T-cell (primary cell): ENCODE data around the gene CFD. TPM values are rescaled to one million over a fixed set of nuclear protein-coding genes. Genes with fewer than 3 reads are reported as not detected.
A peak's percentile ranks its signal among the peaks of the same experiment; 100 is the strongest.

Source experiments
- ATAC-seq, 4 experiments: fragments of 200-7000 bp in 3 of 4; fragments of 150-1000 bp in 1 of 4; cut with Tn5 transposase; replicated peaks in 1 of 4; 1 replicate in 3 of 4; 2 replicates in 1 of 4; pipeline ENCODE4 v1.10.0; 2021; ENCODE audit warnings: moderate library complexity in 3 of 4, mild to moderate bottlenecking in 2 of 4, moderate number of reproducible peaks in 1 of 4
- CTCF ChIA-PET, 2 donors: fragments of 300-600 bp; sonication (Branson Sonifier 250); formaldehyde crosslinking; loops; one replicate each; lab custom pipeline; 2022; ENCODE audit warnings: antibody characterized with exemption in 2 of 2; lab: Charles Lee
- POLR2A ChIA-PET, 2 donors: fragments of 300-600 bp; sonication (Branson Sonifier 250); formaldehyde crosslinking; loops; one replicate each; lab custom pipeline; 2022; ENCODE audit warnings: antibody characterized with exemption in 2 of 2; lab: Charles Lee
- DNase-seq, 35 experiments: peaks; one replicate each; pipeline versions ENCODE4 v3.0.0 to v3.0.0-alpha.2; 2013 to 2023
- H3K27ac ChIP-seq: one replicate; pipeline ENCODE4 v1.5.1; 2013; ENCODE audit warnings: low read length
- H3K27me3 ChIP-seq, 2 experiments: replicated peaks in 1 of 2; 1 replicate in 1 of 2; 2 replicates in 1 of 2; pipeline versions ENCODE4 v1.6.1 to v1.7.0; 2013; ENCODE audit warnings: low read length in 1 of 2, mixed read lengths in 1 of 2; ENCODE audit not compliant: control insufficient read depth in 2 of 2, insufficient read depth in 2 of 2; ENCODE audit errors: extremely low read depth in 1 of 2
- H3K36me3 ChIP-seq, 2 donors: 1 replicate in 1 of 2; 2 replicates in 1 of 2; pipeline versions ENCODE4 v1.6.1 to v1.7.0; 2013; ENCODE audit warnings: low read length in 1 of 2; ENCODE audit not compliant: control insufficient read depth in 2 of 2, insufficient read depth in 1 of 2; ENCODE audit errors: extremely low read depth in 1 of 2
- H3K4me1 ChIP-seq, 2 experiments: 1 replicate in 1 of 2; 2 replicates in 1 of 2; pipeline versions ENCODE4 v1.6.1 to v1.7.0; 2013; ENCODE audit warnings: low read length in 2 of 2, mixed read lengths in 1 of 2; ENCODE audit not compliant: insufficient read depth in 2 of 2, control insufficient read depth in 1 of 2; ENCODE audit errors: extremely low read depth in 1 of 2
- H3K4me3 ChIP-seq, 2 donors: 1 replicate in 1 of 2; 2 replicates in 1 of 2; pipeline versions ENCODE4 v1.5.1 to v1.7.0; 2013; ENCODE audit warnings: mild to moderate bottlenecking in 2 of 2, low read length in 1 of 2, moderate library complexity in 1 of 2; ENCODE audit not compliant: control insufficient read depth in 1 of 2; ENCODE audit errors: extremely low read depth in 1 of 2
- H3K9me3 ChIP-seq: 2 replicates; pipeline ENCODE4 v1.7.0; 2013
- H3K27ac Mint-ChIP-seq, 2 donors: one replicate each; pipeline ENCODE4 v1.8.0; 2020 to 2021; ENCODE audit warnings: mild to moderate bottlenecking in 2 of 2, mixed read lengths in 2 of 2
- H3K27me3 Mint-ChIP-seq, 2 donors: one replicate each; pipeline ENCODE4 v1.8.0; 2021 to 2022; ENCODE audit warnings: mixed read lengths in 2 of 2
- H3K36me3 Mint-ChIP-seq: one replicate; pipeline ENCODE4 v1.8.0; 2021; ENCODE audit warnings: mixed read lengths
- H3K4me1 Mint-ChIP-seq, 3 donors: one replicate each; pipeline ENCODE4 v1.8.0; 2020 to 2022; ENCODE audit warnings: mixed read lengths in 3 of 3, mild to moderate bottlenecking in 1 of 3
- H3K4me3 Mint-ChIP-seq, 3 donors: one replicate each; pipeline ENCODE4 v1.8.0; 2020 to 2022; ENCODE audit warnings: mild to moderate bottlenecking in 3 of 3, mixed read lengths in 3 of 3, moderate library complexity in 3 of 3
- H3K9me3 Mint-ChIP-seq, 3 donors: one replicate each; pipeline ENCODE4 v1.8.0; 2020 to 2022; ENCODE audit warnings: mixed read lengths in 3 of 3
- WGBS: methylation state at CpG from one replicate; pipeline ENCODE4 v1.1.5; 2013; ENCODE audit warnings: missing lambda C conversion rate; ENCODE audit not compliant: insufficient coverage; 5-methylcytosine and 5-hydroxymethylcytosine counted together
- total RNA-seq, 35 experiments: library from RNA in 6 of 35; stranded (reverse) in 6 of 35; fragments of 120-200 nt in 1 of 35; gene quantifications; one replicate each; pipeline versions ENCODE4 v1.2.1 to v1.2.4 and lab custom pipeline; 2013 to 2026

Gene CFD
- total RNA-seq, 5 donors from 2014 or later (not counting 1 experiment from before 2014, with no cell fraction given), result 2.8 to 10.3 (median 5.6) TPM

DNA sequence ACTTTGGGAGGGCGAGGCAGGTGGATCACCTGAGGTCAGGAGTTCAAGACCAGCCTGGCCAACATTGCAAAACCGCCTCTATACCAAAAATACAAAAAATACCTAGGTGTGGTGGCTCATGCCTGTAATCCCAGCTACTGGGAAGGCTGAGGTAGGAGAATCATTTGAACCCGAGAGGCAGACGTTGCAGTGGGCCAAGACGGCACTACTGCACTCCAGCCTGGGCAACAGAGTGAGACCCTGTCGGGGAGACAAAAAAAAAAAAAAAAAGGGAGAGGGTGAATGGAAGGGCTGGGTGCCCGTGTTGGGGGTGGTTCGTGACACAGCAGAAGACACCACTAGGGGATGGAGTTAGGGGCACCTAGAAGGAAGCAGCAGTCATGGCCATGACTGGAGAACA lies 10.8 kb downstream of the CFD start:
- ChIA-PET CTCF (no interaction called here), POLR2A (no interaction called here)
- Mint-ChIP-seq H3K4me3 (peak overlapping the region in 1 of 3 donors; percentile 59), H3K27me3 (no peaks in the 10 kb centered on the region), H3K27ac (peak overlapping the region; percentile 66 to 68), H3K36me3 (peaks cover 11% of the 10 kb centered on the region), H3K4me1 (peaks cover 10 to 18% (median 17%) of the 10 kb centered on the region in 3 donors), H3K9me3 (no peaks in the 10 kb centered on the region)
- H3K4me3 ChIP-seq, result no peak overlapping the region
- 98% methylated on average over 5 of the region's 8 CpGs for WGBS
- ATAC-seq (no peak), DNase-seq (no peak)
- H3K9me3 ChIP-seq, result no peaks in the 10 kb centered on the region
- no peaks in the 10 kb centered on the region for H3K27me3 ChIP-seq
- peaks cover 2 to 28% of the 10 kb centered on the region in 2 experiments for H3K4me1 ChIP-seq
- H3K36me3 ChIP-seq, result peaks cover 4 to 23% of the 10 kb centered on the region in 2 donors
- no peak overlapping the region for H3K27ac ChIP-seq

DNA sequence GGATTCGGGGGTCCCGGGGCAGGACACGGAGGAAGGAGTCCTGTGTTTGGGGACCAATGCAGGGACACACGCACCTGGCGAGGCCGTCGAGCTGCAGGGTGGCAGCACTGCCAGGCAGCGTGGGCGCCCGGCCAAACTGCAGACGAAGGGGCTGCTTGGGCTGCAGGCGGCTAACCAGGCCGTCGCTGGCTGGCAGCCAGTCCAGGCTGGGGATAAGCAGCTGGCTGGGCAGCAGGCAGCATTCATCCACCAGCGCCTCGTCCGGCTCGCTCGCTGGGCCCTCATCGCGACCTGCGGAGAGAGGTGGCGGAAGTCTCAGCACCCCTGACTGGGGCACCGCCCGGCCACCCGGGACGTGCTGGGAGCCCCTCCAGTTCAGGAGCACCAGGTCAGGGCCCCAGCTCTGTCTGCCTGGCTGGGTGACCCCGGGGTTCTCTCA lies 11.5 kb downstream of the CFD start:
- WGBS, result 98% methylated on average over 28 of the region's 28 CpGs
- ATAC-seq (no peak), DNase-seq (no peak)
- Histone ChIP-seq H3K27ac (no peak overlapping the region), H3K4me3 (no peak overlapping the region), H3K27me3 (no peaks in the 10 kb centered on the region), H3K9me3 (no peaks in the 10 kb centered on the region), H3K4me1 (peaks cover 2 to 33% of the 10 kb centered on the region in 2 experiments), H3K36me3 (peaks cover 9 to 23% of the 10 kb centered on the region in 2 donors)
- H3K9me3 Mint-ChIP-seq, result no peaks in the 10 kb centered on the region
- H3K4me1 Mint-ChIP-seq, result peaks cover 10 to 18% (median 17%) of the 10 kb centered on the region in 3 donors
- CTCF ChIA-PET, result no interaction called here
- H3K4me3 Mint-ChIP-seq, result peak overlapping the region in 1 of 3 donors; percentile 59
- H3K27ac Mint-ChIP-seq, result no peak overlapping the region
- POLR2A ChIA-PET, result no interaction called here
- no peaks in the 10 kb centered on the region for H3K27me3 Mint-ChIP-seq
- peaks cover 11% of the 10 kb centered on the region for H3K36me3 Mint-ChIP-seq

DNA sequence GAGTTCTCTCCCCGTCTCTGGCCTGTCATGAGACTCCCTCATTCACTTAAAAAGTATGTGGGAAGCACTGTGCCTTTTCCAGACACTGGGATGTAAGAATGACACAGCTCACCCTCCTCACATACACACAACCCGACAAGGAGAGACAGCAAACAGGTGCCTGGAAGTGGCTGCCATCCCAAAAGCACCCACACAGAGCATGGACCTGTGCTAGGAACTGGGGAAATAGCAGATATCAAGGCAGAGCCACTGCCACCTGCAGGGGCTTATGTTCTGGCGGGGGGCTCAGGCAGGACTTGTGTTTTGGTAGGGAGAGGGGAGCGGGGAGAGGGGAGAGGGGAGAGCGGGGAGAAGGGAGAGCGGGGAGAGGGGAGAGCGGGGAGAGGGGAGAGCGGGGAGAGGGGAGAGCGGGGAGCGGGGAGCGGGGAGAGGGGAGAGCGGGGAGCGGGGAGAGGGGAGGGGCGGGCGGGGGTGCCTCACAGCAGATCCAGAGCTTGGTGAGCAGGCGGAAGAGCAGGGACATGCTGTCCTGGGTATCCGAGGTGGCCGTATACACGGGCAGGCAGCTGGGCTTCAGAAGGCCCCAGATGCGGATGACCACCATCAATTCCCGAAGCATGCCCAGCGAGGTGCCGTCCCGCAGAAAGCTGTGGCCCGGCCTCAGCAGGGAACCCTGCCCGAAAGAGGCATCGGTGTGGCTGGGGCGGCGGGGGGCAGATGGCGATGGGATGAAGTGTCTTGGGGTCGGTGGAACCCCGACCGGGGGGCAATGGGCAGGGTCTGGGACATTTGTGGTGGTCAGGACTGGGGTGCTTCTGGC lies 12.2 kb downstream of the CFD start:
- Histone ChIP-seq H3K4me1 (peaks cover 2 to 33% of the 10 kb centered on the region in 2 experiments), H3K4me3 (no peak overlapping the region), H3K27ac (peak overlapping the region; percentile 65), H3K27me3 (no peaks in the 10 kb centered on the region), H3K9me3 (no peaks in the 10 kb centered on the region), H3K36me3 (peaks cover 12 to 23% of the 10 kb centered on the region in 2 donors)
- ChIA-PET POLR2A (interaction anchor here in 1 of 2 donors (0.7 kb wide), 1 partner anchor 39 kb away, joined by 5 read pairs; no protein-coding TSS in a partner anchor), CTCF (interaction anchor here in 1 of 2 donors (1.0 kb wide), 1 partner anchor 8 kb away, joined by 8 read pairs; no protein-coding TSS in a partner anchor)
- Mint-ChIP-seq H3K27me3 (no peaks in the 10 kb centered on the region), H3K4me3 (peak overlapping the region; percentile 71 to 79 (median 79)), H3K27ac (peak overlapping the region; percentile 90 to 92), H3K36me3 (peaks cover 16% of the 10 kb centered on the region), H3K4me1 (peaks cover 10 to 18% (median 17%) of the 10 kb centered on the region in 3 donors), H3K9me3 (no peaks in the 10 kb centered on the region)
- 94% methylated on average over 18 of the region's 33 CpGs for WGBS
- peak in 2 of 4 experiments; percentile 0 to 7 for ATAC-seq
- peak in 6 of 35 experiments; percentile 15 to 62 (median 36) for DNase-seq

DNA sequence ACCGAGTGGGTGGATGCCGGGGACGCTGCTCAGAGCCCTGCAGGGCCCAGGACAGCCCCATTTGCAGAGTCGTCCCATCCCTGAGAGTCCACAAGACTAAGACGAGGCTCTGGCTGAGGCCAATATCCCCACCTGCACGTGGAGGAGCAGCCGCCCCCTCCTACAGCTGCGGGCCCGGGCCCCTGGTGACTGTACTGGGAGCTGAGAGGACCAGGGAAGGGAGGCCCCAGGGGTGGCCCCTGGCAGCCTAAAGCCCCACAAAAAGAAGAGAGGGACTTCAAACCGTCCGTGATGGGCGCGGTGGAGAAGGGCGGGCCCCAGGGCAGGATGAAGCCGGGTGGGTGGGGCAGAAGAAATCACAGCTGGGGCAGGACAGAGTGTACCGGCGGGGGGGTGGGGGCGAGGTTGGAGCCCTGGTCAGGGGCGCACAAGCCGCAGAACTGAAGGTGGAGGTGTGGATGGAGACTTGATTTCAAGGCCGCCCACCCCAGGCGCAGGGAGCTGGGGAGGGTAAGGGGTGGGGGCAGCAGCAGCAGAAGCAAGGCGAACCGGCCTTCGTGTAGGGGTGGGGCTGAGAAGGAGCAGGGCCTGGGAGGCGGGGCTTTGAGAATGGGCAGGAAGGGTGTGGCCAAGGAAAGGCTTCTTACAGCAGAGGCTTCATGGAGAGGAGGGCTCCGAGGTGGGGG lies 12.9 kb downstream of the CFD start:
- H3K36me3 Mint-ChIP-seq, result peaks cover 14% of the 10 kb centered on the region
- 43% methylated on average over 15 of the region's 27 CpGs for WGBS
- DNase-seq (peak; percentile 70 to 92 (median 84)), ATAC-seq (peak; percentile 79 to 83 (median 81))
- H3K27me3 ChIP-seq, result no peaks in the 10 kb centered on the region
- peak overlapping the region; percentile 89 to 92 for H3K27ac Mint-ChIP-seq
- peak overlapping the region; percentile 71 to 79 (median 79) for H3K4me3 Mint-ChIP-seq
- no peaks in the 10 kb centered on the region for H3K27me3 Mint-ChIP-seq
- CTCF ChIA-PET, result interaction anchor here in 1 of 2 donors (1.0 to 1.5 kb wide), 2 partner anchors 9 to 21 kb away, joined by 5 to 8 read pairs; partner anchors contain the start of genes MED16 and RNU6-9
- H3K9me3 Mint-ChIP-seq, result no peaks in the 10 kb centered on the region
- peaks cover 12 to 27% of the 10 kb centered on the region in 2 donors for H3K36me3 ChIP-seq
- POLR2A ChIA-PET, result interaction anchor here in 1 of 2 donors (0.7 kb wide), 1 partner anchor 38 kb away, joined by 5 read pairs; no protein-coding TSS in a partner anchor
- H3K4me1 ChIP-seq, result peaks cover 2 to 33% of the 10 kb centered on the region in 2 experiments
- peaks cover 10 to 17% (median 16%) of the 10 kb centered on the region in 3 donors for H3K4me1 Mint-ChIP-seq
- H3K27ac ChIP-seq, result peak overlapping the region; percentile 65
- no peaks in the 10 kb centered on the region for H3K9me3 ChIP-seq
- H3K4me3 ChIP-seq, result peak overlapping the region in 1 of 2 donors; percentile 31

DNA sequence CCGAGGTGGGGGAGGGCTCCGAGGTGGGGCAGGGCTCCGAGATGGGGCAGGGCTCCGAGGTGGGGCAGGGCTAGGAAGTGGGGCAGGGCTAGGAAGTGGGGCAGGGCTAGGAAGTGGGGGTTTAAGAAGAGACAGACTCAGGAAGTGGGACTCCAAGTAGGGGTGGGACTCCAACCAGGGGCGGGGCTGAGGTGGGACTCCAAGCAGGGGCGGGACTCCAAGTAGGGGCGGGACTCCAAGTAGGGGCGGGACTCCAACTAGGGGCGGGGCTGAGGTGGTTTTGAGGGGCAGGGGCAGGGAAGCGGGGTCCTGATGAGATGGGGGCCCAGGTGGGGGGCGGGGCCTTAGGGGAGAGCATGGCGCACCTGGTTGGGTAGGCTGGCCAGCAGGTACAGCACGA lies 13.6 kb downstream of the CFD start:
- peaks cover 12 to 22% of the 10 kb centered on the region in 2 donors for H3K36me3 ChIP-seq
- POLR2A ChIA-PET, result no interaction called here
- H3K27me3 ChIP-seq, result no peaks in the 10 kb centered on the region
- H3K36me3 Mint-ChIP-seq, result peaks cover 12% of the 10 kb centered on the region
- peaks cover 10 to 15% (median 14%) of the 10 kb centered on the region in 3 donors for H3K4me1 Mint-ChIP-seq
- no peak overlapping the region for H3K4me3 ChIP-seq
- H3K9me3 ChIP-seq, result no peaks in the 10 kb centered on the region
- H3K4me3 Mint-ChIP-seq, result peak overlapping the region in 1 of 3 donors; percentile 79
- ATAC-seq, result peak; percentile 74 to 86 (median 82)
- no peak overlapping the region for H3K27ac ChIP-seq
- H3K9me3 Mint-ChIP-seq, result no peaks in the 10 kb centered on the region
- WGBS, result 37% methylated on average over 6 of the region's 13 CpGs
- CTCF ChIA-PET, result interaction anchor here in 1 of 2 donors (1.0 to 1.5 kb wide), 2 partner anchors 9 to 20 kb away, joined by 5 to 8 read pairs; partner anchors contain the start of genes MED16 and RNU6-9
- peak overlapping the region in 1 of 2 donors; percentile 65 for H3K27ac Mint-ChIP-seq
- peak; percentile 59 to 92 (median 80) for DNase-seq
- H3K27me3 Mint-ChIP-seq, result no peaks in the 10 kb centered on the region
- peaks cover 2 to 30% of the 10 kb centered on the region in 2 experiments for H3K4me1 ChIP-seq
